ENCODE results near the gene ARHGAP1. TPM values are rescaled to one million over a fixed set of nuclear protein-coding genes. Genes with fewer than 3 reads are reported as not detected.
"Not testable (repeated sequence)": the region's sequence is repeated elsewhere in the genome, so short reads cannot be mapped to it uniquely, and the experiment has no call there.

The ARHGAP1 gene
- total RNA-seq, 3 donors from 2014 or later (not counting 1 experiment from before 2014, with no cell fraction given), result 89.8 to 111 (median 102) TPM

DNA sequence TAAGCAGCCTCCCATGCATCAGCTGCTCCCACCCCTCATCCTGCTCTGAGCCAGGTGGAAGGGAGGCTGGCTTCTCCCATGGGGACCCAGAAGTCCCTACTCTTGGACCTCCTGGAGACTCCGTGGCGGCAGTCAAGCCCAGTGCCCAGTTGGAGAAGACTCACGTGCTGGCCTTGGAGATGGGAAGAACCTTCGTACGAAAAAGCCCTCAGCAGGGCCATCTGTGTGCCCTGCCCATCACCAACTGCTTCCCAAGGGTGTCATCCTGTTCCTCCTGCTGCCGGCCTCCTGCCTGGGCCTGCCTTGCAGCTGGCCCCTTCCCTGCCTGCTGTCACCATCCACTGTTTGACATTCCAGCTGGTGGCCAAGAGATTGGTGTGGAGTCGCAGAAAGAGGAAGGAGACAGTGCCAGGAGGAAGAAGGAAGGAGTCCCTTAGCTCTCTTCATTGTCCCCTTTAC lies 28.0 kb downstream of the ARHGAP1 start:
- ATAC-seq (no peak), DNase-seq (no peak)
- TF ChIP-seq, protein P1, sequence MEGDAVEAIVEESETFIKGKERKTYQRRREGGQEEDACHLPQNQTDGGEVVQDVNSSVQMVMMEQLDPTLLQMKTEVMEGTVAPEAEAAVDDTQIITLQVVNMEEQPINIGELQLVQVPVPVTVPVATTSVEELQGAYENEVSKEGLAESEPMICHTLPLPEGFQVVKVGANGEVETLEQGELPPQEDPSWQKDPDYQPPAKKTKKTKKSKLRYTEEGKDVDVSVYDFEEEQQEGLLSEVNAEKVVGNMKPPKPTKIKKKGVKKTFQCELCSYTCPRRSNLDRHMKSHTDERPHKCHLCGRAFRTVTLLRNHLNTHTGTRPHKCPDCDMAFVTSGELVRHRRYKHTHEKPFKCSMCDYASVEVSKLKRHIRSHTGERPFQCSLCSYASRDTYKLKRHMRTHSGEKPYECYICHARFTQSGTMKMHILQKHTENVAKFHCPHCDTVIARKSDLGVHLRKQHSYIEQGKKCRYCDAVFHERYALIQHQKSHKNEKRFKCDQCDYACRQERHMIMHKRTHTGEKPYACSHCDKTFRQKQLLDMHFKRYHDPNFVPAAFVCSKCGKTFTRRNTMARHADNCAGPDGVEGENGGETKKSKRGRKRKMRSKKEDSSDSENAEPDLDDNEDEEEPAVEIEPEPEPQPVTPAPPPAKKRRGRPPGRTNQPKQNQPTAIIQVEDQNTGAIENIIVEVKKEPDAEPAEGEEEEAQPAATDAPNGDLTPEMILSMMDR (IDR thresholded peaks at IDR 0.05), result no peak
- Histone ChIP-seq H3K36me3 (ENCODE audit: control insufficient read depth, insufficient read depth, low read length) (peaks cover 45% of the 10 kb centered on the region), H3K4me3 (ENCODE audit: low read length) (no peak overlapping the region), H3K27ac (ENCODE audit: low read length) (peak overlapping the region; percentile 71), H3K27me3 (ENCODE audit: control insufficient read depth, insufficient read depth, low read length) (no peaks in the 10 kb centered on the region), H3K4me1 (ENCODE audit: control insufficient read depth, insufficient read depth, low read length) (peaks cover 82% of the 10 kb centered on the region), H3K9me3 (ENCODE audit: control insufficient read depth, insufficient read depth, low read length) (no peaks in the 10 kb centered on the region)
- Mint-ChIP-seq H3K4me1 (peaks cover 54 to 61% of the 10 kb centered on the region in 2 donors), H3K27me3 (ENCODE audit: low read depth in 2 of 2) (no peaks in the 10 kb centered on the region), H3K9me3 (no peaks in the 10 kb centered on the region), H3K27ac (peak overlapping the region; percentile 90 to 94), H3K4me3 (peak overlapping the region; percentile 89), H3K36me3 (no peaks in the 10 kb centered on the region)
- intact Hi-C loops (cut with micrococcal nuclease), result loop anchor here (10.0 kb wide), 1 partner anchor 58 kb away; the partner anchor contains the start of genes ATG13 and HARBI1
- 86% methylated on average over 6 of the region's 7 CpGs for WGBS (ENCODE audit: insufficient coverage)

DNA sequence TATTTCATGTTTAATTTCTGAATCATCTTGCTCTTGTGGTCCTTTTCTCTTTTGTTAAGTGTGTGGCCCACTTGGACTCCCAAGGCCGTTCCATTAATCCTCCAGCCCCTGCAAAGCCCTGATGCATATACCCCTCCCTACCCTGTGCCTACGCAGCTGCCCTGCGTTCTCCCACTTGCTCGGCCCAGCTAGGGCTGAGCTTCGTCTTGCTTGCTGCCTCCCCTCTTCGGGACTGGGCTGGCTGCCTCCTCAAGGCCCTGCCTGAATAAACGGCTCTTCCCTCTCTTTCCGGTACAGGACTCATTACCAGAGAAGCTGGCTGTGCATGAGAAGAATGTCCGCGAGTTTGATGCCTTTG lies 28.5 kb downstream of the ARHGAP1 start:
- peak overlapping the region; percentile 71 for H3K27ac ChIP-seq (ENCODE audit: low read length)
- H3K9me3 ChIP-seq (ENCODE audit: control insufficient read depth, insufficient read depth, low read length), result no peaks in the 10 kb centered on the region
- no peaks in the 10 kb centered on the region for H3K36me3 Mint-ChIP-seq
- H3K36me3 ChIP-seq (ENCODE audit: control insufficient read depth, insufficient read depth, low read length), result peaks cover 47% of the 10 kb centered on the region
- peak overlapping the region; percentile 89 for H3K4me3 Mint-ChIP-seq
- no peak for DNase-seq
- H3K27me3 ChIP-seq (ENCODE audit: control insufficient read depth, insufficient read depth, low read length), result no peaks in the 10 kb centered on the region
- ATAC-seq, result no peak
- peaks cover 77% of the 10 kb centered on the region for H3K4me1 ChIP-seq (ENCODE audit: control insufficient read depth, insufficient read depth, low read length)
- TF ChIP-seq, protein P1 (IDR thresholded peaks at IDR 0.05), result no peak
- no peaks in the 10 kb centered on the region for H3K27me3 Mint-ChIP-seq (ENCODE audit: low read depth in 2 of 2)
- no peak overlapping the region for H3K4me3 ChIP-seq (ENCODE audit: low read length)
- H3K27ac Mint-ChIP-seq, result peak overlapping the region; percentile 90 to 94
- H3K4me1 Mint-ChIP-seq, result peaks cover 50 to 56% of the 10 kb centered on the region in 2 donors
- no peaks in the 10 kb centered on the region for H3K9me3 Mint-ChIP-seq
- WGBS (ENCODE audit: insufficient coverage), result 92% methylated on average over 10 of the region's 10 CpGs
- intact Hi-C loops (cut with micrococcal nuclease), result loop anchor here (1.0 to 10.0 kb wide), 2 partner anchors 28 to 57 kb away; partner anchors contain the start of genes ARHGAP1, ATG13 and HARBI1

DNA sequence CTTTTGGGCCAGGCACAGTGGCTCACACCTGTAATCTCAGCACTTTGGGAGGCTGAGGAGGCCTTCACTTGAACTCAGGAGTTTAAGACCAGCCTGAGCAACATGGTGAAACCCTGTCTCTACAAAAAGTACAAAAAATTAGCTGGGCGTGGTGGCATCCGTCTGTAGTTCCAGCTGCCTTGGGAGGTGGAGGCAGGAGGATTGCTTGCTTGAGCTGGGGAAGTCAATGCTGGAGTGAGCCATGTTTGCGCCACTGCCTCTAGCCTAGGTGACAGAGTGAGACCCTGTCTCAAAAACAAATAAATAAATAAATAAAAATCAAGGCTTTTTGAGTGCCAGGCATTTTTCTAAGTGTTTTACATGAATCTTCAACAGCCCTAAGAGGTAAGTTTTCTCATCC lies 29.9 kb downstream of the ARHGAP1 start:
- ATAC-seq; H3K4me3 ChIP-seq (ENCODE audit: low read length); H3K9me3 Mint-ChIP-seq; H3K36me3 Mint-ChIP-seq; DNase-seq; H3K27me3 ChIP-seq (ENCODE audit: control insufficient read depth, insufficient read depth, low read length); H3K9me3 ChIP-seq (ENCODE audit: control insufficient read depth, insufficient read depth, low read length); H3K27me3 Mint-ChIP-seq (ENCODE audit: low read depth in 2 of 2): not testable (repeated sequence)
- Histone ChIP-seq H3K4me1 (ENCODE audit: control insufficient read depth, insufficient read depth, low read length) (peaks cover 64% of the 10 kb centered on the region), H3K27ac (ENCODE audit: low read length) (peak overlapping the region; percentile 71), H3K36me3 (ENCODE audit: control insufficient read depth, insufficient read depth, low read length) (peaks cover 60% of the 10 kb centered on the region)
- 83% methylated on average over 3 of the region's 3 CpGs for WGBS (ENCODE audit: insufficient coverage)
- H3K4me1 Mint-ChIP-seq, result peaks cover 44 to 52% of the 10 kb centered on the region in 2 donors
- H3K27ac Mint-ChIP-seq, result peak overlapping the region; percentile 90 to 94
- intact Hi-C loops (cut with micrococcal nuclease), result loop anchor here (10.0 kb wide), 1 partner anchor 56 kb away; the partner anchor contains the start of genes ATG13 and HARBI1
- H3K4me3 Mint-ChIP-seq, result peak overlapping the region; percentile 31

DNA sequence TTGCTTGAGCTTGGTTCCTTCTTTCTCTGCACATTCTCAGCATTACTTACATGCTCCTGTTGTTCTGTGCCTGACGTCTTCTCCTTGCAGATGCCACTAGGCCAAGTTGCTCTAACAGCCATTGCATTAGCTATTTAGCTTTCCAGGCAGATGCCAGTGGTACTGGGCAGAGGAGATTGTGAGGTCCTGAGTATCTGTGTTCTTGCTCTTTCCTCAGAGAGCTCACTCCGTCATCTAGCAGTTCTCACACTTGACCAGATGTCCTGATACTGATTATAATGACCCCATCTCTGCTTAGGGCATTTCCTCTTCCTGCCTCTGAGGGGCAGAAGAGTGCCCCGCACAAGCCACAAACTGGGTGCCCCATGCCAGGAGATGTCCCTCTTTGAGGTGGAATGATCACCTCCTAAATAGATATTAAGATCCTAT lies 30.7 kb downstream of the ARHGAP1 start:
- ATAC-seq, result peak in 1 of 3 donors; percentile 50
- H3K4me3 Mint-ChIP-seq, result peak overlapping the region; percentile 63
- no peak for DNase-seq
- peaks cover 56% of the 10 kb centered on the region for H3K4me1 ChIP-seq (ENCODE audit: control insufficient read depth, insufficient read depth, low read length)
- peaks cover 68% of the 10 kb centered on the region for H3K36me3 ChIP-seq (ENCODE audit: control insufficient read depth, insufficient read depth, low read length)
- H3K27ac ChIP-seq (ENCODE audit: low read length), result no peak overlapping the region
- H3K27ac Mint-ChIP-seq, result peak overlapping the region; percentile 90 to 94
- no peaks in the 10 kb centered on the region for H3K27me3 Mint-ChIP-seq (ENCODE audit: low read depth in 2 of 2)
- WGBS (ENCODE audit: insufficient coverage), result 55% methylated on average over 3 of the region's 3 CpGs
- no peaks in the 10 kb centered on the region for H3K36me3 Mint-ChIP-seq
- H3K4me1 Mint-ChIP-seq, result peaks cover 40 to 48% of the 10 kb centered on the region in 2 donors
- H3K9me3 ChIP-seq (ENCODE audit: control insufficient read depth, insufficient read depth, low read length), result no peaks in the 10 kb centered on the region
- H3K4me3 ChIP-seq (ENCODE audit: low read length), result no peak overlapping the region
- intact Hi-C loops (cut with micrococcal nuclease), result loop anchor here (10.0 kb wide), 1 partner anchor 55 kb away; the partner anchor contains the start of genes ATG13 and HARBI1
- H3K27me3 ChIP-seq (ENCODE audit: control insufficient read depth, insufficient read depth, low read length), result no peaks in the 10 kb centered on the region
- no peaks in the 10 kb centered on the region for H3K9me3 Mint-ChIP-seq
- TF ChIP-seq, protein P1 (IDR thresholded peaks at IDR 0.05), result peak; percentile 21

All from natural killer cell (primary cell).